Stomach (tissue), 4 donors: Measurements from ENCODE around the gene FSIP1.

Experiments
- EP300 ChIP-seq: sonication (generic); formaldehyde crosslinking; IDR thresholded peaks from one replicate; pipeline ENCODE4 v1.6.1; 2017; ENCODE audit warnings: antibody characterized with exemption
- POLR2A ChIP-seq, 4 donors: fragments of 450-650 bp; IDR thresholded peaks; one replicate each; pipeline ENCODE4 v1.6.1; 2016; ENCODE audit warnings: antibody characterized with exemption in 4 of 4, control low read depth in 2 of 4, mild to moderate bottlenecking in 1 of 4, moderate library complexity in 1 of 4
- POLR2AphosphoS5 ChIP-seq, 3 donors: sonication (generic); formaldehyde crosslinking; IDR thresholded peaks; one replicate each; pipeline ENCODE4 v1.6.1; 2016; ENCODE audit warnings: antibody characterized with exemption in 3 of 3
- TF ChIP-seq, protein P1 (sequence below), 7 experiments: fragments of 450-650 bp in 4 of 7; fragments of 200-600 bp in 3 of 7; sonication (generic) in 3 of 7; IDR thresholded peaks; one replicate each; pipeline ENCODE4 v1.5.1; 2016 to 2019; ENCODE audit warnings: antibody characterized with exemption in 7 of 7, control low read depth in 2 of 7, mild to moderate bottlenecking in 1 of 7

- TF ChIP-seq, protein P1, sequence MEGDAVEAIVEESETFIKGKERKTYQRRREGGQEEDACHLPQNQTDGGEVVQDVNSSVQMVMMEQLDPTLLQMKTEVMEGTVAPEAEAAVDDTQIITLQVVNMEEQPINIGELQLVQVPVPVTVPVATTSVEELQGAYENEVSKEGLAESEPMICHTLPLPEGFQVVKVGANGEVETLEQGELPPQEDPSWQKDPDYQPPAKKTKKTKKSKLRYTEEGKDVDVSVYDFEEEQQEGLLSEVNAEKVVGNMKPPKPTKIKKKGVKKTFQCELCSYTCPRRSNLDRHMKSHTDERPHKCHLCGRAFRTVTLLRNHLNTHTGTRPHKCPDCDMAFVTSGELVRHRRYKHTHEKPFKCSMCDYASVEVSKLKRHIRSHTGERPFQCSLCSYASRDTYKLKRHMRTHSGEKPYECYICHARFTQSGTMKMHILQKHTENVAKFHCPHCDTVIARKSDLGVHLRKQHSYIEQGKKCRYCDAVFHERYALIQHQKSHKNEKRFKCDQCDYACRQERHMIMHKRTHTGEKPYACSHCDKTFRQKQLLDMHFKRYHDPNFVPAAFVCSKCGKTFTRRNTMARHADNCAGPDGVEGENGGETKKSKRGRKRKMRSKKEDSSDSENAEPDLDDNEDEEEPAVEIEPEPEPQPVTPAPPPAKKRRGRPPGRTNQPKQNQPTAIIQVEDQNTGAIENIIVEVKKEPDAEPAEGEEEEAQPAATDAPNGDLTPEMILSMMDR (IDR thresholded peaks at IDR 0.05): no peak
- TF ChIP-seq POLR2A (IDR thresholded peaks at IDR 0.05) (no peak), POLR2AphosphoS5 (IDR thresholded peaks at IDR 0.05) (no peak), EP300 (no peak)
These were observed 118.9 kb downstream of the FSIP1 start for GRCh38 chr15:39663704-39664250.
